ENCODE results near the gene NEGR1.

The NEGR1 gene

GRCh38 chr1:71424536-71424935, 857.8 kb downstream of the NEGR1 start:
- no peak for DNase-seq

DNA sequence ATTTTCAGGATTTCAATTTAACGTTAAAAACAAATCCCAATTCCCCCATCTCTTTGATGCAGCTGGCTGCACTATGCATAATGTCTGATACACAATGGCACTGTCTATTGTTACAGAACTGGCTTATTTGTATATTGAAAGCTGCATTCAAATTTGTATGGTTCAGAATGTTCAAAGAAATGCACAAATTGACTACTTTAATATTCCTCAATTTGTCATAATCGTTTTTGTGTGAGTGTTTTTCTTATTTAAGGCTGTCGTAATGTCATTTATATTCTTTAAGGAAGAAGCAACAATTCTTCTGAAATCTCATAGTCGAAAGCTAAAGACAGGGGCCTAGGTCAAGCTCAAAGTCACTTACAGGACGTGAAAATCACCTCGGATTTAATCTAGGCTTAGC, 860.1 kb downstream of the NEGR1 start:
- no peak for DNase-seq

GRCh38 chr1:71417421-71417820, 864.9 kb downstream of the NEGR1 start:
- no peak for DNase-seq

DNA sequence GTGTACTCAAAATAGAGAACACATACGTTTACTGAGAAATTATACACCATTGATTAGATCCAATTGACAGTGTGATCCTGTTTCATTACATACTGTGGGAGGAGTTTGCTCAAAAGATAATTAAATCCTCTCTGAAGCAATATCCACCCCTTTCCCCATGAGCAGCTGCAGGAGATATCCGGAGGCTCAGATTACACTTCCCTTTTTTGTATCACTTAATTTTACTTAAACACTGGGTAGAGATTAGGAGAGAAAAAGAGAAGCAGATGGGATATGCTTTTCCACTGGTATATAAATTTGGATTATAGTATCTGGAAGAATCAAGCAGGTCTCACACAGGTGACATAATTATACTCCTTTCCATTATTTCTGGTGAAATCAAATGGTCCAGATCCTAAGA, 868.2 kb downstream of the NEGR1 start:
- peak; percentile 2 for DNase-seq

GRCh38 chr1:71413441-71414175, 868.7 kb downstream of the NEGR1 start:
- no peak for DNase-seq

DNA sequence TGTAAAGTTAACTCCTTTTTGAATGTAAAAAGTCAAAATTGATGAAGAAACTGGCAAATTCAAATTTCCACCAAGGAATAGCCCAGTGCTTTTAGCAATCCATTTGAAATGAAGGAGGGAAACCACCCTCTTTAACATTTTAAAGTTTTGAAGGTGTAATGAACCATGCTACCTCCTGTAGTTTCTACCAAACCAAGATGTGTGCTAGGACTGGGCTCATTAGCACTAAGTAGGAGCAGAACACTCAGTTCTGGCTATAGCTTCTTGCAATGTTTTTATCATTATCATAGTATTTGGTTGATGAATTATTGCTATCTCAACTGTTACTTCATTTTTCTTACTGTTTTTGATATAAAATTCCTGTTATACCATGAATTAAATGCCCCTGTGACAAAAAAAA, 882.3 kb downstream of the NEGR1 start:
- DNase-seq: no peak

- no peak for DNase-seq
These were observed 882.7 kb downstream of the NEGR1 start for GRCh38 chr1:71399594-71399993.

DNA sequence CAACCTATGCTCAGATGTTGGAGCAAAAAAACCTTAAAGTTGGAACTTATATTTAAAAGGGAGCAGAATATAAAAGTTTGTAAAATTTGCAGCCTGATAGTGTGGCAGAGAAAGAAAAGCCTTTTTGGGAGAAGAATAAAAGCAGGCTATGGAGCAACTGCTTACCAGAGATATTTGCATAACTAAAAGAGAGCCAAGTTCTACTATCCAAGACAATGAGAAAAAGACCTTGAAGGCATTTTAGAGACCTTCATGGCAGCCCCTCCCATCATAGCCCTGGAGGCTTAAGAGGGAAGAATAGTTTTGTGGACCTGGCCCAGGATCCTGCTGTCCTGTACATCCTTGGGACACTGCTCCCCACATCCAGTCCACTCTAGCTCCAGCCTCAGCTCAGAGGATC, 889.0 kb downstream of the NEGR1 start:
- DNase-seq: no peak

DNA sequence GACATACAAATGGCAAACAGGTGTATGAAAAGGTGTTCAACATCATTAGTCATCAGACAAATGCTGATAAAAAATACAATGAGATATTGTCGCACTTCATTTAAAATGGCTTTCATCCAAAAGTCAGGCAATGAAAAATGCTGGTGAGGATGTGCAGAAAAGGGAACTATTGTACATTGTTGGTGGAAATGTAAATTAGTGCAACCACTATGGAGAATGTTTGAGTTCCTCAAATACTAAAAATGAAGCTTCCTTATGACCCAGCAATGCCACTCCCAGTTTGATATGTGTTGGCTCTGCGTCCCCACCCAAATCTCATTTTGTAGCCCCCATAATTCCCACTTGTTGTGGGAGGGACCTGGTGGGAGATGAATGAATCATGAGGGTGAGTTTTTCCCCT, 891.8 kb downstream of the NEGR1 start:
- DNase-seq: no peak

- DNase-seq: no peak
These were observed 904.5 kb downstream of the NEGR1 start for GRCh38 chr1:71377886-71378285.

DNA sequence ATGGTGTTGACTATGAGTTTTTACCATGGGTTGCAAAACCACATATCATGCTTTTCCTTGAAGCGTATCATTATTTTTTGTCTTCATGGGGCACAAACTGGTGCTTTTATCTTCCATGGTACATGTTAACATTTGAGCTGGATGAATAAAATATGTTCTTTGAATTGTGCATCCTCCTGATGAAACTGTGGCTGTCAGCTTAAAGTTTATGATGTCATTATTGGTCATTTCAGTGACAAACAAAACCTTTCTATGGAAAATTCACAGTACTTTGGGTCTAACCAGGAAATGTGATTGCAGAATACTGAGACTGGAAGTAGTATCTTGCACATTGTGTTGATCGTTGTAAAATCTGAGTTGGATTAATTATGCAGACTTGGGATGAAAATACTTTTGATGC, 909.8 kb downstream of the NEGR1 start:
- DNase-seq: no peak

- no peak for DNase-seq
These were observed 910.8 kb downstream of the NEGR1 start for GRCh38 chr1:71371581-71371980.

GRCh38 chr1:71364236-71364635, 918.1 kb downstream of the NEGR1 start:
- DNase-seq: no peak

DNA sequence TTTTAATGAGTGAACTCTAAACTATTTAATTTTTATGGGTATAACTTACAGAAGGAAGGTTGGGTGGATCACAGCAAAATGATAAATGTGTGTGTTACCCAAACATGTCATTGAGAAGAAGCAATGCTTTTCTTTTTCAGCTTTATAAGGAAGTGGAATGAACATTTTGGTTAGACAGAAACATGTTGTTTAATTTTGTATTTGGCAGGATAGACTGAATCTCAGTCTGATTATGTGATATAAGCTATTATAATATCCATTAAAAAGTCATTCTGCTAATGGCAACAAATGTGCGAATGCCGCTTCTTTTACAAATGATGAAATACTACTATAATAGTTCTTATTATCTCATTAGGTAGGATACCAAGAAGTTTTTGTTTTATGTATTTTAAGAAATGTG, 919.6 kb downstream of the NEGR1 start:
- no peak for DNase-seq

GRCh38 chr1:71362076-71362475, 920.3 kb downstream of the NEGR1 start:
- DNase-seq: no peak

GRCh38 chr1:71357708-71358107, 924.6 kb downstream of the NEGR1 start:
- no peak for DNase-seq

DNA sequence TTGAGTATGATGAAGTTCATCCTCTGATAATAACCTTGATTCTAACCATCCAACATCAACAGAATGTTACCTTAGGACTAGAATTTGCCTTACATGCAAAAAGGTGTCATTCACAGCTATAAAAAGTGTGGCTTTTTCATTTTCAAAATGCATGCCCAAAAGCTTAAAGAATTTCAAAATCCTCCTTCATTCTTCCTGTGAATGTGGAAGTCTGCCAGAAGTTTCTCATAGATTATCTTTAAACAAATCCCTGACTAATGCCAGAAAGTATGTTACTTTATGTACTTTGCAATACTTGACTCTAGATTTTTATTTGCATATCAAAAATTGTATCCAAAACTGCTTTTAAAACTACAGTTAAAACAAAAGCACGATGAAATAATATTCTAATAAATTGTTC, 930.9 kb downstream of the NEGR1 start:
- DNase-seq: no peak

DNA sequence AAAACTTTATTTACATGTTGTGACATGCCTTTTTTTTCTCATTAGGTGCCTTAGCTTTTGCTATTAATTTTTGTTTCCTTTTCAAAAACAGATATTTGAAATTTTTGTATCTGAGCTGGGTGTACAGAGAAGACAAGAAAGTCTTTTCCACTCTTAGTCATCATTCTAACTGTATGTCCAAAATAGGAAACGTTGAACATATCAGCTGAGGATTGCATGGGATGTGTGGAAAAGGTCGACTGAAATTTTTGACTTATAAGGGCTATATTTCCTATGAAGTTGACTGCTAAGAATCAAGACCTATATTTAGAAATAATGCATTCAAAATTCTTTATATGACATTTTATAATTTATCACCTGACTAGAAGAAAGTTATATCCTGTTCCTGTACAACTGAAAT, 931.5 kb downstream of the NEGR1 start:
- no peak for DNase-seq

- DNase-seq: no peak
These were observed 932.0 kb downstream of the NEGR1 start for GRCh38 chr1:71350330-71350729.
